Fibroblast of mammary gland (primary cell): ENCODE measurements around the gene ADCY7.

ENCODE experiments used
- DNase-seq: peaks from one replicate; pipeline ENCODE4 v3.0.0-alpha.2; 2010; ENCODE audit warnings: low read depth
- H3K4me3 ChIP-seq: 2 replicates; pipeline ENCODE4 v1.5.1; 2011; ENCODE audit warnings: low read depth, mild to moderate bottlenecking, low read length, moderate library complexity; ENCODE audit not compliant: control insufficient read depth
- CTCF ChIP-seq: conservative IDR thresholded peaks from 2 replicates; pipeline ENCODE4 v1.5.1; 2011; ENCODE audit warnings: low read depth, low read length, inconsistent platforms; ENCODE audit not compliant: control insufficient read depth, insufficient read depth

The ADCY7 gene

GRCh38 chr16:50323335-50324011 lies 57.1 kb downstream of the ADCY7 start:
- H3K4me3 ChIP-seq = no peak overlapping the region
- DNase-seq = peak; percentile 76
- peak; percentile 24 for TF ChIP-seq CTCF

GRCh38 chr16:50324345-50324744 lies 58.0 kb downstream of the ADCY7 start:
- no peak for DNase-seq
- H3K4me3 ChIP-seq = no peak overlapping the region
- TF ChIP-seq CTCF = no peak

- no peak for TF ChIP-seq CTCF
- DNase-seq = no peak
Measured at GRCh38 chr16:50326264-50326663, 59.9 kb downstream of the ADCY7 start.

GRCh38 chr16:50326835-50327465 lies 60.6 kb downstream of the ADCY7 start:
- DNase-seq = peak; percentile 58
- H3K4me3 ChIP-seq = no peak overlapping the region
- peak; percentile 68 for TF ChIP-seq CTCF

More at GRCh38 chr16:50326264-50326663, 59.9 kb downstream of the ADCY7 start:
- no peak overlapping the region for H3K4me3 ChIP-seq

GRCh38 chr16:50329446-50330189 lies 63.3 kb downstream of the ADCY7 start:
- no peak for TF ChIP-seq CTCF
- no peak overlapping the region for H3K4me3 ChIP-seq
- DNase-seq = no peak

- DNase-seq = no peak
- no peak for TF ChIP-seq CTCF
- H3K4me3 ChIP-seq = no peak overlapping the region
Measured at GRCh38 chr16:50331570-50331969, 65.2 kb downstream of the ADCY7 start.
